AG04449 (cell line): ENCODE data around the gene CDX4.
"Not testable (repeated sequence)": the region's sequence is repeated elsewhere in the genome, so short reads cannot be mapped to it uniquely, and the experiment has no call there.

Source experiments
- CTCF ChIA-PET: fragments of 350-600 bp; formaldehyde crosslinking; extraction: SDS; loops from one replicate; lab custom pipeline; 2021; ENCODE audit warnings: antibody characterized with exemption; lab: Yijun Ruan, JAX
- POLR2A ChIA-PET: fragments of 400-600, 350-600 bp; formaldehyde crosslinking; extraction: SDS; loops from one replicate; lab custom pipeline; 2020; ENCODE audit warnings: antibody characterized with exemption, inconsistent platforms; lab: Yijun Ruan, JAX
- DNase-seq: peaks from one replicate; pipeline ENCODE4 v3.0.0-alpha.2; 2010; ENCODE audit warnings: low read depth, low spot score
- H3K4me3 ChIP-seq: 2 replicates; pipeline ENCODE4 v1.5.1; 2011; ENCODE audit warnings: low read depth, mild to moderate bottlenecking, control low read depth, low read length
- TF ChIP-seq, protein P1 (sequence below): IDR thresholded peaks from one replicate; pipeline ENCODE4 v1.5.1; 2011; ENCODE audit warnings: mild to moderate bottlenecking, moderate library complexity, low read length, control low read depth, inconsistent platforms; ENCODE audit not compliant: insufficient read depth; ENCODE audit errors: missing control alignments

Gene CDX4

DNA sequence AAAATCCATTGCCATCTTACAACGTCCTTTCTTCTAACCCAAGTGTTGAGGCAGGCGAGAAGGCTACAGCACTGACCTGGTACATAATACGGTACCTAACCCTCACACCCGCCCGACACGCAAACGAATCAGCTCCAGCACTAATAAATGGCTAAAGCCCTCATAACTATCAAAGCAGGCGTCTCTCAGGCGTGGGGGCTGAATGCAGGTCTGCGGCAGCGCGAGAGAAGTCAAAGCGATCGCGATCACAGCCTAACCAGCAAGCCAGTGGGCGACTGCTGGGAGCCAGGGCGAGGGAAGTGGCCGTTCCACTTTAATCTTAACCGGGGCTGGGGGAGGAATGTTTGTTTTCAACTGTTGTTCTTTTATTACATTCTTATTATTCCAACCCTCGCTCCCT, 1.5 kb downstream of the CDX4 start:
- TF ChIP-seq, protein P1, sequence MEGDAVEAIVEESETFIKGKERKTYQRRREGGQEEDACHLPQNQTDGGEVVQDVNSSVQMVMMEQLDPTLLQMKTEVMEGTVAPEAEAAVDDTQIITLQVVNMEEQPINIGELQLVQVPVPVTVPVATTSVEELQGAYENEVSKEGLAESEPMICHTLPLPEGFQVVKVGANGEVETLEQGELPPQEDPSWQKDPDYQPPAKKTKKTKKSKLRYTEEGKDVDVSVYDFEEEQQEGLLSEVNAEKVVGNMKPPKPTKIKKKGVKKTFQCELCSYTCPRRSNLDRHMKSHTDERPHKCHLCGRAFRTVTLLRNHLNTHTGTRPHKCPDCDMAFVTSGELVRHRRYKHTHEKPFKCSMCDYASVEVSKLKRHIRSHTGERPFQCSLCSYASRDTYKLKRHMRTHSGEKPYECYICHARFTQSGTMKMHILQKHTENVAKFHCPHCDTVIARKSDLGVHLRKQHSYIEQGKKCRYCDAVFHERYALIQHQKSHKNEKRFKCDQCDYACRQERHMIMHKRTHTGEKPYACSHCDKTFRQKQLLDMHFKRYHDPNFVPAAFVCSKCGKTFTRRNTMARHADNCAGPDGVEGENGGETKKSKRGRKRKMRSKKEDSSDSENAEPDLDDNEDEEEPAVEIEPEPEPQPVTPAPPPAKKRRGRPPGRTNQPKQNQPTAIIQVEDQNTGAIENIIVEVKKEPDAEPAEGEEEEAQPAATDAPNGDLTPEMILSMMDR, result no peak
- no peak overlapping the region for H3K4me3 ChIP-seq
- DNase-seq, result no peak
- ChIA-PET POLR2A (no interaction called here), CTCF (no interaction called here)

DNA sequence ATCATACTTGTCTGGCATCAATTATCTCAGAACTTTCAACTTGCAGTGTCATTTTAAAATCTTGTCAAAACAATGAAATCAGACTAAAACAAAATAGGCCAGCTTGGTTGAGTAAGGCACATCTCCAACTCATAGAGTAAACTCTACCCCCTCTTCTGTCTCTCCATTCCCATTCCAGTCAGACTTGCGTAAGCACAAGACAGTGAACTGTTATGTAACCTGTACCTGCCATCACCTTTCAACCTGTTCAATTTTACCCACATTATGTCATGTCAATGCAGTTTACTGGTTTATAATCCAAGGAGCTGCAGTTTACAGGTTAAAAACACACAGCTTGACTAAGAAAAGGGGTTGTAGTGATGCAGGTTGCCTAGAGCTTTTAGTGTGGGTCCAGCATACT, 8.3 kb downstream of the CDX4 start:
- CTCF ChIA-PET, result no interaction called here
- POLR2A ChIA-PET, result no interaction called here
- no peak overlapping the region for H3K4me3 ChIP-seq
- no peak for DNase-seq
- TF ChIP-seq, protein P1, result no peak

DNA sequence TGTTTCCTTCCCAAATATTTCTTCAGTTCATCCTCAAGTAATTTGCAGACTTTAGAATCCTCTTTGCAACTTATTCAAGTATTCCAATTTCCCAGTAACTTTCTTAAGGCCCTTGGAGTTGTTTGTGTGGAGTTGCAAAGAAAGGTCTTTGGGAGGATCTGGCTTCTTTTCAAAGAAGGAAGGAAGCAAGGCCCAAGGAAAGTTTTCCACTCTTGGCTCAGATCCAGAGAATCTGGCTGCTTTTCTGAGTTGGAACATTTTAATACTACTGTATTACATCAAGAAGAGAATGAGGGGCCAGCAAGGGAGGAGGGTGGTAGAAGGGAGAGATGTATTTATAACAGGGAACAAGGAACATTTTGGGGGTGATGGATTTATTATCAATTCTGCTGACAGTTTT, 10.5 kb downstream of the CDX4 start:
- CTCF ChIA-PET, result no interaction called here
- no peak overlapping the region for H3K4me3 ChIP-seq
- TF ChIP-seq, protein P1, result no peak
- POLR2A ChIA-PET, result no interaction called here
- no peak for DNase-seq

DNA sequence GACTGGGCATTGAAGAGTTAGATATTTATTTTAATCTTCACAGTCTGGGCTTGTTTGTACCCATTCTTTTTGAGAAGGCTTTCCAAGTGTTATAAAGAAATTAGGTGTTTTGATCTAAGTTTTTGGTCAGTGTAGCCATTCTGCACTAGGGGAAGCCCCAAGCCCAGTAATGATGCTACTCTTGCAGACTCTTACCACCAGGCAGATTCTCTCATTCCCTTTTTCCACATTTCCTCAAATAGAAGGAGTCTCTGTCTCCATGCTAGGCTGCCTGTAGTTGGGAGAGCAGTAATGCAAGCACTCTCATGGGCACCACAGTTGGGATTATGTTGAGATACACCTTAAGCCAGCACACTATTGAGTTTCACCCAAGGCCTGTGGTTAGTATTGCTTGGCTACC, 21.5 kb downstream of the CDX4 start:
- no peak for DNase-seq
- H3K4me3 ChIP-seq, result no peak overlapping the region
- CTCF ChIA-PET, result no interaction called here
- POLR2A ChIA-PET, result no interaction called here
- TF ChIP-seq, protein P1, result no peak

DNA sequence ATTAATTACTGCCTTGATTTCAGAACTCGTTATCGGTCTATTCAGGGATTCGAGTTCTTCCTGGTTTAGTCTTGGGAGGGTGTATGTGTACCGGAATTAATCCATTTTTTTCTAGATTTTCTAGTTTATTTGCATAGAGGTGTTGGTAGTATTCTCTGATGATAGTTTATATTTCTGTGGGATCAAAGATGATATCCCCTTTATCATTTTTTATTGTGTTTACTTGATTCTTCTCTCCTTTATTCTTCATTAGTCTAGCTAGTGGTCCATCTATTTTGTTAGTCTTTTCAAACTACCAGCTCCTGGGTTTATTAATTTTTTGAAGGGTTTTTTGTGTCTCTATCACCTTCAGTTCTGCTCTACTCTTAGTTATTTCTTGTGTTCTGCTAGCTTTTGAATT, 32.1 kb downstream of the CDX4 start:
- ChIA-PET POLR2A (no interaction called here), CTCF (no interaction called here)
- no peak for DNase-seq
- TF ChIP-seq, protein P1, result no peak
- H3K4me3 ChIP-seq, result no peak overlapping the region

DNA sequence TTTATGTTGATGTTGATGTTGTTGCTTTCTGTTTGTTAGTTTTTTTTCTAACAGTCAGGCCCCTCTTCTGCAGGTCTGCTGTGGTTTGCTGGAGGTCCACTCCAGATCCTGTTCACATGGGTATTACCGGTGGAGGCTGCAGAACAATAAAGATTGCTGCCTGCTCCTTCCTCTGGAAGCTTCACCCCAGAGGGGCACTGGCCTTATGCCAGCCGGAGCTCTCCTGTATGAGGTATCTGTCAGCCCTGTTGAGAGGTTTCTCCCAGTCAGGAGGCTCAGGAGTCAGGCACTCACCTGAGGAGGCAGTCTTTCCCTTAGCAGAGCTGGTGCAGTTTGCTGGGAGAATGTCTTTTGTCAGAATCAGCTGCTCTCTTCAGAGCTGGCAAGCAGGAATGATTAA, 34.7 kb downstream of the CDX4 start:
- CTCF ChIA-PET, result no interaction called here
- TF ChIP-seq, protein P1, result no peak
- no peak for DNase-seq
- POLR2A ChIA-PET, result no interaction called here
- no peak overlapping the region for H3K4me3 ChIP-seq

DNA sequence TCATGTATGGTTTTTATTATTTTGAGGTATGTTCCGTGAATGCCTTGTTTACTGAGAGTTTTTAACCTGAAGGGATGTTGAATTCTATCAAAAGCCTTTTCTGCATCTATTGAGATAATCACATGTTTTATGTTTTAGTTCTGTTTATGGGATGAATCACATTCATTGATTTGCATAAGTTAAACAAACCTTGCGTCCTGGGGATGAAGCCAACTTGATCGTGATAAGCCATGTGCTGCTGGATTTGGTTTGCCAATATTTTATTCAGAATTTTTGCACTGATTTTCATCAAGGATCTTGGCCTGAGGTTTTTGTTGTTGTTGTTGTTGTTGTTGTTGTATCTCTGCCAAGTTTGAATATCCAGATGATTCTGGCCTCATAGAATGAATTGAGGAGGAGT, 43.8 kb downstream of the CDX4 start:
- TF ChIP-seq, protein P1, result no peak
- no peak for DNase-seq
- ChIA-PET CTCF (no interaction called here), POLR2A (no interaction called here)
- no peak overlapping the region for H3K4me3 ChIP-seq

DNA sequence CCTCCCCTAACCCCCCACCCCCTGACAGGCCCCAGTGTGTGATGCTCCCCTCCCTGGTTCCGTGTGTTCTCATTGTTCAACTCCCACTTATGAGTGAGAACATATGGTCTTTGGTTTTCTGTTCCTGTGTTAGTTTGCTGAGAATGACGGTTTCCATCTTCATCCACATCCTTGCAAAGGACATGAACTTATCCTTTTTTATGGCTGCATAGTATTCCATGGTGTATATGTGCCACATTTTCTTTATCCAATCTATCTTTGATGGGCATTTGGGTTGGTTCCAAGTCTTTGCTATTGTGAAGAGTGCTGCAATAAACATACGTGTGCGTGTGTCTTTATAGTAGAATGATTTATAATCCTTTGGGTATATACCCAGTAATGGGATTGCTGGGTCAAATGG, 45.3 kb downstream of the CDX4 start:
- H3K4me3 ChIP-seq, POLR2A ChIA-PET, DNase-seq, CTCF ChIA-PET: not testable (repeated sequence)
